Lower lobe of right lung (tissue), 2 donors: ENCODE data around the gene SLC47A1. TPM values are rescaled to one million over a fixed set of nuclear protein-coding genes. Genes with fewer than 3 reads are reported as not detected.

ENCODE experiments used
- ATAC-seq, 2 donors: fragments of 200-7000 bp; cut with Tn5 transposase; one replicate each; pipeline ENCODE4 v1.9.1; 2020 to 2022; ENCODE audit warnings: mild to moderate bottlenecking in 2 of 2, moderate library complexity in 2 of 2
- DNase-seq: peaks from one replicate; pipeline ENCODE4 v3.0.0-alpha.2; 2020
- H3K27ac ChIP-seq: fragments of 200-600 bp; one replicate; pipeline ENCODE4 v1.8.0; 2022
- H3K27me3 ChIP-seq: fragments of 200-600 bp; one replicate; pipeline ENCODE4 v1.8.0; 2022; ENCODE audit warnings: low read depth
- H3K36me3 ChIP-seq: fragments of 200-600 bp; one replicate; pipeline ENCODE4 v1.8.0; 2022; ENCODE audit warnings: mild to moderate bottlenecking
- H3K4me1 ChIP-seq: fragments of 200-600 bp; one replicate; pipeline ENCODE4 v1.8.0; 2022
- H3K4me3 ChIP-seq: fragments of 200-600 bp; one replicate; pipeline ENCODE4 v1.8.0; 2022; ENCODE audit warnings: mild to moderate bottlenecking
- H3K9me3 ChIP-seq: fragments of 200-600 bp; one replicate; pipeline ENCODE4 v1.8.0; 2022
- CTCF ChIP-seq: fragments of 200-600 bp; IDR thresholded peaks from one replicate; pipeline ENCODE4 v1.8.0; 2022; ENCODE audit warnings: antibody characterized with exemption, mild to moderate bottlenecking
- intact Hi-C: fragments of 100-400 bp; cut with DNase I; formaldehyde crosslinking; loops from one replicate; pipeline ENCODE4 v1.11.0; 2022
- long read RNA-seq: library from polyadenylated mRNA; unstranded; transcript quantifications from one replicate; pipeline ENCODE4 v2.0.0, GENCODE V29; 2021
- total RNA-seq: library from RNA; stranded (reverse); fragmentation: NEBNext Ultra II Directional; extraction: Animal tissue kit (Norgen Biotek cat#: 25700); gene quantifications from one replicate; pipeline ENCODE4 v1.2.1, GENCODE V29; 2021
- donor health status: DM: no; HTN: yes; CAD: no; lungs with severe emphysema.

The SLC47A1 gene
- 18.6 TPM for total RNA-seq
- long read RNA-seq, transcript SLC47A1-201 (17 exons, 3,280 nt): major isoform, 14 of 29 reads
- long read RNA-seq, partial matches to known transcripts: 4 of 29 reads
- long read RNA-seq, other reads (novel, unspliced or antisense): 10 of 29 reads

GRCh38 chr17:19533718-19534561 is at the start of gene SLC47A1:
Gene SLC47A1, plus strand, starts transcription at chr17:19533854. Its CDS starts 86 bp downstream, at chr17:19533940.
- Histone ChIP-seq H3K9me3 (no peaks in the 10 kb centered on the region), H3K27ac (no peak within 1 kb of the TSS), H3K4me3 (peak within 1 kb of the TSS; percentile 68), H3K4me1 (peaks cover 17% of the 10 kb centered on the region), H3K27me3 (peaks cover 25% of the 10 kb centered on the region), H3K36me3 (no peaks in the 10 kb centered on the region)
- ATAC-seq: peak; percentile 91 to 93
- DNase-seq: peak; percentile 62
- TF ChIP-seq CTCF: no peak
- intact Hi-C loops: no loop called here

GRCh38 chr17:19485800-19486340 is 47.8 kb upstream of the SLC47A1 start:
- intact Hi-C loops: no loop called here
- H3K36me3 ChIP-seq: no peaks in the 10 kb centered on the region
- no peak overlapping the region for H3K27ac ChIP-seq

GRCh38 chr17:19486351-19487023 is 47.2 kb upstream of the SLC47A1 start:
- H3K9me3 ChIP-seq: no peaks in the 10 kb centered on the region
- no peaks in the 10 kb centered on the region for H3K4me1 ChIP-seq
- no peak for TF ChIP-seq CTCF
- intact Hi-C loops: no loop called here
- H3K36me3 ChIP-seq: no peaks in the 10 kb centered on the region
- H3K4me3 ChIP-seq: no peak overlapping the region
- H3K27ac ChIP-seq: peak overlapping the region; percentile 4
- ATAC-seq (no peak), DNase-seq (no peak)
- no peaks in the 10 kb centered on the region for H3K27me3 ChIP-seq

More at GRCh38 chr17:19485800-19486340, 47.8 kb upstream of the SLC47A1 start:
- Histone ChIP-seq H3K9me3 (no peaks in the 10 kb centered on the region), H3K4me3 (no peak overlapping the region), H3K4me1 (no peaks in the 10 kb centered on the region), H3K27me3 (no peaks in the 10 kb centered on the region)
- no peak for TF ChIP-seq CTCF
- ATAC-seq (no peak), DNase-seq (no peak)

- peak overlapping the region; percentile 4 for H3K27ac ChIP-seq
Measured at GRCh38 chr17:19487024-19487600, 46.5 kb upstream of the SLC47A1 start.

More at GRCh38 chr17:19487024-19487600, 46.5 kb upstream of the SLC47A1 start:
- intact Hi-C loops: no loop called here
- Histone ChIP-seq H3K4me3 (no peak overlapping the region), H3K4me1 (no peaks in the 10 kb centered on the region), H3K9me3 (no peaks in the 10 kb centered on the region), H3K36me3 (no peaks in the 10 kb centered on the region), H3K27me3 (no peaks in the 10 kb centered on the region)
- no peak for TF ChIP-seq CTCF
- DNase-seq (no peak), ATAC-seq (no peak)
